ENCODE measurements around the gene CCHCR1. TPM values are rescaled to one million over a fixed set of nuclear protein-coding genes. Genes with fewer than 3 reads are reported as not detected.
A peak's percentile ranks its signal among the peaks of the same experiment; 100 is the strongest.

CCHCR1 gene
- total RNA-seq, 2 donors from 2014 or later: 20.3 to 37.4 TPM

- WGBS: under 1% methylated on average over 51 of the region's 65 CpGs
- Histone ChIP-seq H3K27me3 (replicated peaks; ENCODE audit: insufficient read depth) (no peaks in the 10 kb centered on the region), H3K4me3 (peak within 1 kb of the TSS; percentile 57 to 58), H3K4me1 (replicated peaks) (peaks cover 5% of the 10 kb centered on the region), H3K9me3 (no peaks in the 10 kb centered on the region), H3K36me3 (no peaks in the 10 kb centered on the region), H3K27ac (peak within 1 kb of the TSS; percentile 80 to 86)
- intact Hi-C loops (cut with DNase I): loop anchor here (5.0 kb wide), 1 partner anchor 39 kb away; no protein-coding TSS in a partner anchor
- peak; percentile 98 for DNase-seq (ENCODE audit: low spot score)
- TF ChIP-seq POLR2AphosphoS5 (IDR thresholded peaks at IDR 0.05): peak; percentile 98
- TF ChIP-seq POLR2A (IDR thresholded peaks at IDR 0.05): peak; percentile 57
- no peak for TF ChIP-seq CTCF (IDR thresholded peaks at IDR 0.05)
Measured at GRCh38 chr6:31158140-31158862, 699 bp upstream of the CCHCR1 start, which contains the start of gene TCF19. TCF19 (plus strand) TSS chr6:31158589; CDS start chr6:31159470, 881 bp downstream.

- H3K9me3 ChIP-seq: no peaks in the 10 kb centered on the region
- 91% methylated on average over 7 of the region's 7 CpGs for WGBS
- H3K36me3 ChIP-seq: no peaks in the 10 kb centered on the region
- no peaks in the 10 kb centered on the region for H3K27me3 ChIP-seq (replicated peaks; ENCODE audit: insufficient read depth)
- no peak for DNase-seq (ENCODE audit: low spot score)
- no peak for TF ChIP-seq CTCF (IDR thresholded peaks at IDR 0.05)
- TF ChIP-seq POLR2A (IDR thresholded peaks at IDR 0.05): no peak
- TF ChIP-seq POLR2AphosphoS5 (IDR thresholded peaks at IDR 0.05): no peak
- H3K4me3 ChIP-seq: no peak overlapping the region
- no peak overlapping the region for H3K27ac ChIP-seq
- intact Hi-C loops (cut with DNase I): loop anchor here (5.0 kb wide), 1 partner anchor 41 kb away; no protein-coding TSS in a partner anchor
- H3K4me1 ChIP-seq (replicated peaks): peaks cover 5% of the 10 kb centered on the region
Measured at GRCh38 chr6:31156641-31157040, 961 bp downstream of the CCHCR1 start.

- Histone ChIP-seq H3K36me3 (no peaks in the 10 kb centered on the region), H3K4me1 (replicated peaks) (peaks cover 5% of the 10 kb centered on the region), H3K9me3 (no peaks in the 10 kb centered on the region), H3K4me3 (no peak overlapping the region), H3K27ac (no peak overlapping the region), H3K27me3 (replicated peaks; ENCODE audit: insufficient read depth) (no peaks in the 10 kb centered on the region)
- 91% methylated on average over 15 of the region's 15 CpGs for WGBS
- intact Hi-C loops (cut with DNase I): no loop called here
- TF ChIP-seq CTCF (IDR thresholded peaks at IDR 0.05) (no peak), POLR2AphosphoS5 (IDR thresholded peaks at IDR 0.05) (no peak), POLR2A (IDR thresholded peaks at IDR 0.05) (no peak)
- no peak for DNase-seq (ENCODE audit: low spot score)
Measured at GRCh38 chr6:31154436-31154835, 3.2 kb downstream of the CCHCR1 start.

GRCh38 chr6:31152781-31153180 lies 4.8 kb downstream of the CCHCR1 start:
- intact Hi-C loops (cut with DNase I): no loop called here
- Histone ChIP-seq H3K27me3 (replicated peaks; ENCODE audit: insufficient read depth) (no peaks in the 10 kb centered on the region), H3K4me3 (no peak overlapping the region), H3K4me1 (replicated peaks) (no peaks in the 10 kb centered on the region), H3K9me3 (no peaks in the 10 kb centered on the region), H3K27ac (no peak overlapping the region), H3K36me3 (no peaks in the 10 kb centered on the region)
- DNase-seq (ENCODE audit: low spot score): no peak
- 87% methylated on average over 7 of the region's 7 CpGs for WGBS
- TF ChIP-seq POLR2AphosphoS5 (IDR thresholded peaks at IDR 0.05) (no peak), POLR2A (IDR thresholded peaks at IDR 0.05) (no peak), CTCF (IDR thresholded peaks at IDR 0.05) (no peak)

All from prostate gland (tissue), 2 donors.